Mammary epithelial cell (primary cell): ENCODE measurements around the gene GNG14.

ENCODE experiments used
- CTCF ChIP-seq, 2 donors: IDR thresholded peaks in 1 of 2; conservative IDR thresholded peaks in 1 of 2; 2 replicates each; pipeline ENCODE4 v1.5.1; 2011 to 2012; ENCODE audit warnings: inconsistent platforms in 2 of 2, low read length in 2 of 2, mild to moderate bottlenecking in 2 of 2, control low read depth in 1 of 2, low read depth in 1 of 2; ENCODE audit not compliant: insufficient read depth in 1 of 2; ENCODE audit errors: extremely low read depth in 1 of 2
- EZH2 ChIP-seq: IDR thresholded peaks from 2 replicates; pipeline ENCODE4 v1.6.1; 2012; ENCODE audit warnings: low read length, inconsistent platforms, borderline replicate concordance

DNA sequence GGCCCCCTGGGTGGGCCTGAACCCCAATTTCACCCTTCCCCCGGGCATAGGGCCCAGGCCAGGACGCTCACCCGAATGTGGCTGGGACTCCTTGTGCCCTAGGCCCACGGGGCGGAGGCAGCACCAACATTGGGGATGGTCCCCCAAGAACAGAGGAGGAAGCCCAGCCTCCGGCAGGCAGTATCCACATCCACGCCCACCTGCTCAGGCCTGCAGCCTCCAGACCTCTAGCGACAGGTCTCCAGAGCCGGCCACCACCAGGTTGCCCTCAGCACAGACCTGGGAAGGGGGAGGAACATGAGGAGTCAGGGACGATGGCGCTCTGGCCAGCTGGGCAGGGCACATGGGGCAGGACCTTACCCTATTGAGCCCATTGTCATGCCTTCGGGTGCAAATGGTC is 1.2 kb downstream of the GNG14 start:
- no peak for TF ChIP-seq EZH2
- TF ChIP-seq CTCF (conservative IDR thresholded peaks at IDR 0.05 in 1 of 2, IDR thresholded peaks at IDR 0.05 in 1 of 2; ENCODE audit: extremely low read depth in 1 of 2, insufficient read depth in 1 of 2, low read depth in 1 of 2, low read length in 2 of 2): no peak
